ENCODE data around the gene ANKS1B. TPM values are rescaled to one million over a fixed set of nuclear protein-coding genes. Genes with fewer than 3 reads are reported as not detected.

ANKS1B gene
- total and polyA plus RNA-seq, 10 of the 15 experiments (the other 5 are each of a cell fraction or from before 2014, with no cell fraction given) = 0.16 to 1.3 (median 0.82) TPM; not detected in 7

DNA sequence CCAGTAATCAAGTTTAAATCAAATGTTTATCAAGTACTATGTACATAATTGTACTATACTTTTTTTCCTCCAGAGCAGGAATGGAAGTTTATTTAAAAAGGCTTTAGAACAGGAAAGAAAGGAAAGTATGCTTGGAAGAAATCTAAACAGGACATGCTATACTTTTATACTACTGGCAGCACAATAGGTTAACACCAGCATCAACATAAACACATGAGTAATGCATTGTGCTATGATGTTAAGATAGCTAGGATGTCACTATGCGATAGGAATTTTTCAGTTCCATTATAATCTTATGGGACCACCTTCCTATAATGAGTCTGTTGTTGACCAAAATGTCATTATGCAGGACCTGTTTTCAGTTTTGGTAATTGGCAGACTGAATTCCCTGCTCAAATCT lies 41.5 kb upstream of the ANKS1B start:
- in situ Hi-C loops (cut with MboI) (no loop called here), intact Hi-C loops (cut with micrococcal nuclease; ENCODE audit: unreplicated experiment) (no loop called here)

DNA sequence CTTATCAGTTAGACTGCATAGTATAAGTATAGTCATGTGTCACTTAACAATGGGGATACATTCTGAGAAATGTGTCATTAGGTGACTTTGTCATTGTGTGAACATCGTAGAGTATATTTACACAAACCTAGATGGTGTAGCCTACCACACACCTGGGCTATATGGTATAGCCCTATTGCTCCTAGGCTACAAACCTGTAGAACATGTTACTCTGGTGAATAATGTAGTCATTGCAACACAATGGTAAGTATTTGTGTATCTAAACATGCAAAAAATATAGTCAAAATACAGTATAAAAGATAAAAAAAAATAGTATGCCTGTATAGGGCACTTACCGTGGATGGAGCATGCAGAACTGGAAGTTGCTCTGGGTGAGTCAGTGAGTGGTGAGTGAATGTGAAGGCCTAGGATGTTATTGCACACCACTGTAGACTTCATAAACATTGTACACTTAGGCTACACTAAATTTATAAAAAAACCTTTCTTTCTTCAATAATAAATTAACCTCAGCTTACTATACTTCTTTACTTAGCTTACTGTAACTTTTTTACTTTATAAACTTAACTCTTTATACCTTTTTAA lies 40.3 kb upstream of the ANKS1B start:
- CTCF ChIA-PET = no interaction called here
- FAIRE-seq = no peak
- no peak for ATAC-seq
- no peaks in the 10 kb centered on the region for H3K79me2 ChIP-seq (ENCODE audit: control insufficient read depth, insufficient read depth, low read length)
- intact Hi-C loops (cut with micrococcal nuclease; ENCODE audit: unreplicated experiment) = no loop called here
- no TSS peak for BruUV-seq (replicated peaks)
- H3K4me2 ChIP-seq (ENCODE audit: control insufficient read depth, insufficient read depth) = no peak overlapping the region
- WGBS (ENCODE audit: insufficient coverage, insufficient replicate concordance, low lambda C conversion rate, missing lambda C conversion rate) = 98% methylated on average over 2 of the region's 2 CpGs
- H2AFZ ChIP-seq (ENCODE audit: control insufficient read depth, low read depth, low read length) = no peak overlapping the region
- no peaks in the 10 kb centered on the region for H4K20me1 ChIP-seq (ENCODE audit: control insufficient read depth, insufficient read depth)
- POLR2A ChIA-PET = no interaction called here
- in situ Hi-C loops (cut with MboI) = no loop called here
- no peaks in the 10 kb centered on the region for H3K36me3 ChIP-seq (ENCODE audit: control insufficient read depth in 2 of 2, insufficient read depth in 2 of 2, low read length in 1 of 2)
- no peaks in the 10 kb centered on the region for H3K9me3 ChIP-seq (replicated peaks; ENCODE audit: control insufficient read depth, insufficient read depth, low read length)
- no peak for DNase-seq (ENCODE audit: low read depth, low spot score)
- no peaks in the 10 kb centered on the region for H3K27me3 ChIP-seq (replicated peaks in 1 of 2; ENCODE audit: control insufficient read depth in 2 of 2, insufficient read depth in 2 of 2, low read length in 1 of 2)
- RAD21 ChIA-PET (ENCODE audit: unreplicated experiment) = no interaction called here
- SMC1A ChIA-PET (ENCODE audit: uncharacterized antibody, unreplicated experiment) = interaction anchor here (0.9 kb wide), 1 partner anchor 10 kb away, joined by 3 read pairs; no protein-coding TSS in a partner anchor
- no peaks in the 10 kb centered on the region for H3K4me1 ChIP-seq (ENCODE audit: control insufficient read depth, insufficient read depth, low read length)
- H3K27ac ChIP-seq (ENCODE audit: control insufficient read depth, insufficient read depth) = no peak overlapping the region
- no peak overlapping the region for H3K4me3 ChIP-seq
- no peak overlapping the region for H3K9ac ChIP-seq (ENCODE audit: control insufficient read depth, insufficient read depth, low read length)
- TF ChIP-seq NBN (IDR thresholded peaks at IDR 0.05) (no peak), ZSCAN29 (IDR thresholded peaks at IDR 0.05) (no peak), FOXM1 (IDR thresholded peaks at IDR 0.05; ENCODE audit: low read depth, low read length) (no peak)
- TF ChIP-seq, protein P1, sequence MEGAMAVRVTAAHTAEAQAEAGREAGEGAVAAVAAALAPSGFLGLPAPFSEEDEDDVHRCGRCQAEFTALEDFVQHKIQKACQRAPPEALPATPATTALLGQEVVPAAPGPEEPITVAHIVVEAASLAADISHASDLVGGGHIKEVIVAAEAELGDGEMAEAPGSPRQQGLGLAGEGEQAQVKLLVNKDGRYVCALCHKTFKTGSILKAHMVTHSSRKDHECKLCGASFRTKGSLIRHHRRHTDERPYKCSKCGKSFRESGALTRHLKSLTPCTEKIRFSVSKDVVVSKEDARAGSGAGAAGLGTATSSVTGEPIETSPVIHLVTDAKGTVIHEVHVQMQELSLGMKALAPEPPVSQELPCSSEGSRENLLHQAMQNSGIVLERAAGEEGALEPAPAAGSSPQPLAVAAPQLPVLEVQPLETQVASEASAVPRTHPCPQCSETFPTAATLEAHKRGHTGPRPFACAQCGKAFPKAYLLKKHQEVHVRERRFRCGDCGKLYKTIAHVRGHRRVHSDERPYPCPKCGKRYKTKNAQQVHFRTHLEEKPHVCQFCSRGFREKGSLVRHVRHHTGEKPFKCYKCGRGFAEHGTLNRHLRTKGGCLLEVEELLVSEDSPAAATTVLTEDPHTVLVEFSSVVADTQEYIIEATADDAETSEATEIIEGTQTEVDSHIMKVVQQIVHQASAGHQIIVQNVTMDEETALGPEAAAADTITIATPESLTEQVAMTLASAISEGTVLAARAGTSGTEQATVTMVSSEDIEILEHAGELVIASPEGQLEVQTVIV (IDR thresholded peaks at IDR 0.05; ENCODE audit: borderline replicate concordance, partially characterized antibody) = no peak
- TF ChIP-seq, protein P2, sequence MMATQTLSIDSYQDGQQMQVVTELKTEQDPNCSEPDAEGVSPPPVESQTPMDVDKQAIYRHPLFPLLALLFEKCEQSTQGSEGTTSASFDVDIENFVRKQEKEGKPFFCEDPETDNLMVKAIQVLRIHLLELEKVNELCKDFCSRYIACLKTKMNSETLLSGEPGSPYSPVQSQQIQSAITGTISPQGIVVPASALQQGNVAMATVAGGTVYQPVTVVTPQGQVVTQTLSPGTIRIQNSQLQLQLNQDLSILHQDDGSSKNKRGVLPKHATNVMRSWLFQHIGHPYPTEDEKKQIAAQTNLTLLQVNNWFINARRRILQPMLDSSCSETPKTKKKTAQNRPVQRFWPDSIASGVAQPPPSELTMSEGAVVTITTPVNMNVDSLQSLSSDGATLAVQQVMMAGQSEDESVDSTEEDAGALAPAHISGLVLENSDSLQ (IDR thresholded peaks at IDR 0.05) = no peak
- TF ChIP-seq, protein P3, sequence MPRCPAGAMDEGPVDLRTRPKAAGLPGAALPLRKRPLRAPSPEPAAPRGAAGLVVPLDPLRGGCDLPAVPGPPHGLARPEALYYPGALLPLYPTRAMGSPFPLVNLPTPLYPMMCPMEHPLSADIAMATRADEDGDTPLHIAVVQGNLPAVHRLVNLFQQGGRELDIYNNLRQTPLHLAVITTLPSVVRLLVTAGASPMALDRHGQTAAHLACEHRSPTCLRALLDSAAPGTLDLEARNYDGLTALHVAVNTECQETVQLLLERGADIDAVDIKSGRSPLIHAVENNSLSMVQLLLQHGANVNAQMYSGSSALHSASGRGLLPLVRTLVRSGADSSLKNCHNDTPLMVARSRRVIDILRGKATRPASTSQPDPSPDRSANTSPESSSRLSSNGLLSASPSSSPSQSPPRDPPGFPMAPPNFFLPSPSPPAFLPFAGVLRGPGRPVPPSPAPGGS (IDR thresholded peaks at IDR 0.05; ENCODE audit: borderline replicate concordance, insufficient read depth, low read depth, low read length, poor library complexity, severe bottlenecking) = no peak

More for the DNA sequence above, 41.5 kb upstream of the ANKS1B start:
- Histone ChIP-seq H3K9me3 (replicated peaks; ENCODE audit: control insufficient read depth, insufficient read depth, low read length) (no peaks in the 10 kb centered on the region), H3K36me3 (ENCODE audit: control insufficient read depth in 2 of 2, insufficient read depth in 2 of 2, low read length in 1 of 2) (no peaks in the 10 kb centered on the region), H3K27me3 (replicated peaks in 1 of 2; ENCODE audit: control insufficient read depth in 2 of 2, insufficient read depth in 2 of 2, low read length in 1 of 2) (no peaks in the 10 kb centered on the region), H4K20me1 (ENCODE audit: control insufficient read depth, insufficient read depth) (no peaks in the 10 kb centered on the region), H3K4me1 (ENCODE audit: control insufficient read depth, insufficient read depth, low read length) (no peaks in the 10 kb centered on the region), H3K27ac (ENCODE audit: control insufficient read depth, insufficient read depth) (no peak overlapping the region), H3K4me3 (no peak overlapping the region), H2AFZ (ENCODE audit: control insufficient read depth, low read depth, low read length) (no peak overlapping the region), H3K9ac (ENCODE audit: control insufficient read depth, insufficient read depth, low read length) (no peak overlapping the region), H3K4me2 (ENCODE audit: control insufficient read depth, insufficient read depth) (no peak overlapping the region), H3K79me2 (ENCODE audit: control insufficient read depth, insufficient read depth, low read length) (no peaks in the 10 kb centered on the region)
- FAIRE-seq (no peak), ATAC-seq (no peak), DNase-seq (ENCODE audit: low read depth, low spot score) (no peak)
- RAD21 ChIA-PET (ENCODE audit: unreplicated experiment) = no interaction called here
- SMC1A ChIA-PET (ENCODE audit: uncharacterized antibody, unreplicated experiment) = interaction anchor here (0.9 kb wide), 1 partner anchor 9 kb away, joined by 3 read pairs; no protein-coding TSS in a partner anchor
- TF ChIP-seq MEF2A (IDR thresholded peaks at IDR 0.05; ENCODE audit: insufficient read depth, low read depth, low read length) (no peak), PAX5 (IDR thresholded peaks at IDR 0.05; ENCODE audit: borderline replicate concordance, low read depth, low read length) (no peak), LARP7 (IDR thresholded peaks at IDR 0.05) (no peak), MTA2 (IDR thresholded peaks at IDR 0.05; ENCODE audit: low read depth) (no peak), ZNF622 (IDR thresholded peaks at IDR 0.05) (no peak), HDGF (IDR thresholded peaks at IDR 0.05) (no peak), KLF5 (IDR thresholded peaks at IDR 0.05; ENCODE audit: partially characterized antibody) (no peak), CHD1 (IDR thresholded peaks at IDR 0.05; ENCODE audit: low read depth, low read length) (no peak), BRCA1 (IDR thresholded peaks at IDR 0.05; ENCODE audit: low read depth, low read length) (no peak)
- TF ChIP-seq, protein P3 (IDR thresholded peaks at IDR 0.05; ENCODE audit: borderline replicate concordance, insufficient read depth, low read depth, low read length, poor library complexity, severe bottlenecking) = no peak
- POLR2A ChIA-PET = no interaction called here
- 100% methylated on average over 1 of the region's 1 CpG for WGBS (ENCODE audit: insufficient coverage, insufficient replicate concordance, low lambda C conversion rate, missing lambda C conversion rate)
- CTCF ChIA-PET = no interaction called here
- BruUV-seq (replicated peaks) = no TSS peak
